GM12878 (cell line): ENCODE data around the gene MED10.

Experiments
- EZH2 ChIP-seq: IDR thresholded peaks from 2 replicates; pipeline ENCODE4 v1.6.1; 2012; ENCODE audit warnings: low read depth, mild to moderate bottlenecking, control low read depth, inconsistent platforms, low read length, borderline replicate concordance; ENCODE audit not compliant: control insufficient read depth
- NFIC ChIP-seq: IDR thresholded peaks from 2 replicates; pipeline ENCODE4 v1.6.1; 2012; ENCODE audit warnings: low read depth, mild to moderate bottlenecking, inconsistent platforms, low read length, moderate library complexity
- SREBF2 ChIP-seq: IDR thresholded peaks from 2 replicates; pipeline ENCODE4 v1.6.1; 2012; ENCODE audit warnings: mild to moderate bottlenecking, low read length

DNA sequence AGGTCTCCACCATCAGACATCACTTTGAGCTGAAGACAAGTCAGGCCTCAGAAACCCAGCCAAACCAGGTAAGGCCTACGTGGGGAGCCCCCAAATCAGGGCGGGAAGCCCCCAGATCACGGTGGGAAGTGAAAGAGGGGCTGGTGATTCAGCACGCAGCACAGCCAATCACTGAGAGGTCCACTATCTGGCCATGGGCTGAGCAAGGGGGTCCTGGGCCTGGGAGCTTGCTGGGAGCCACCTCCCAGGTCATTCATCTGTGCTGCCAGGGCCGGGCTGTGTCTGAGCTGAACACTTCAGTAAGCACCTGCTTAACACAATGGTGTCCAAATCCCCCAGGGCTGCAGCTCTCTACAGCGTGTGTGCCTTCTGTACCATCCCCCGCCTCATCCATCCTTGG lies 15.5 kb downstream of the MED10 start:
- TF ChIP-seq SREBF2 = no peak
- TF ChIP-seq NFIC = no peak
- no peak for TF ChIP-seq EZH2
